AG04450 (cell line): ENCODE data around the gene HSPG2. TPM values are rescaled to one million over a fixed set of nuclear protein-coding genes. Genes with fewer than 3 reads are reported as not detected.

Experiments
- CTCF ChIA-PET: fragments of 300-600, 350-600 bp; formaldehyde crosslinking; extraction: SDS; loops from one replicate; lab custom pipeline; 2022; ENCODE audit warnings: antibody characterized with exemption, inconsistent platforms; lab: Charles Lee
- POLR2A ChIA-PET: fragments of 350-600 bp; formaldehyde crosslinking; extraction: SDS; loops from one replicate; lab custom pipeline; 2021; ENCODE audit warnings: antibody characterized with exemption, inconsistent platforms; lab: Yijun Ruan, JAX
- DNase-seq: peaks from one replicate; pipeline ENCODE4 v3.0.0-alpha.2; 2011; ENCODE audit warnings: low read depth, low spot score
- H3K27ac ChIP-seq: one replicate; pipeline ENCODE4 v1.5.1; 2012; ENCODE audit warnings: low read depth, low read length, control low read depth
- H3K27me3 ChIP-seq: one replicate; pipeline ENCODE4 v1.6.0; 2012; ENCODE audit warnings: low read length; ENCODE audit not compliant: control insufficient read depth, insufficient read depth
- H3K4me3 ChIP-seq: 2 replicates; pipeline ENCODE4 v1.5.1; 2011; ENCODE audit warnings: mild to moderate bottlenecking, low read depth, low read length, control low read depth
- H3K9me3 ChIP-seq: 2 replicates; pipeline ENCODE4 v1.5.1; 2012; ENCODE audit warnings: low read length; ENCODE audit not compliant: control insufficient read depth, insufficient read depth
- polyA plus RNA-seq: library from polyadenylated mRNA; depleted of rRNA; stranded (reverse); fragments of >200 nt; gene quantifications from 2 replicates; pipeline ENCODE4 v1.2.3, GENCODE V29; 2011
- TF ChIP-seq, protein P1 (sequence below): IDR thresholded peaks from 2 replicates; pipeline ENCODE4 v1.5.1; 2011; ENCODE audit warnings: low read depth, low read length, control low read depth, inconsistent platforms

The HSPG2 gene
- polyA plus RNA-seq, 1 experiment: 9.7 TPM

DNA sequence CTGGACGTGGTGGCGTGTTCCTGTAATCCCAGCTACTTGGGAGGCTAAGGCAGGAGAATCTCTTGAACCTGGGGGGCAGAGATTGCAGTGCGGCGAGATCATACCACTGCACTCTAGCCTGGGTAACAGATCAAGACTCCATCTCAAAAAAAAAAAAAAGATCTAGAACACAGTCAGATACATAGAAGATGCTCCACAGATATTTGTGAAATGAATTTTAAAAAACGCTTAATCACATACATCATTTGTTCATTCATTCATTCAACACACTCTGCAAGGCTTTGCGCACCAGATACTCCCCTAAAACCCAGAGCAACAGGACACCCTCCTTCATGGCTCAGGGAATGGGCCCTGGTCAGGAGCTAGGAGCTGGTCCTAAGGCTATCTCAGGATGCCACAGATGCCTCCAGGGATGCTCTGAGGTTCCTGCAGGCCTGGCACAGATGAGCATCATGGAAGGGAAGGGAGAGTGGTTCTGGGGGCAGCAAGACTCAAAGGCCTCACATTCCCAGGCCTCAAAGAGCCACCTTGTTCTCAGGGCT is 6.4 kb downstream of the HSPG2 start:
- 0 out of 2 replicates have a peak overlapping the region, but pooled peaks have one; percentile 7 for H3K4me3 ChIP-seq
- ChIA-PET CTCF (interaction anchor here (1.2 to 1.3 kb wide), 2 partner anchors 9 kb away, joined by 4 to 8 read pairs; no protein-coding TSS in a partner anchor), POLR2A (interaction anchor here (0.6 to 1.9 kb wide), 6 partner anchors 7 to 147 kb away, joined by 3 to 9 read pairs (median 4); no protein-coding TSS in a partner anchor)
- TF ChIP-seq, protein P1, sequence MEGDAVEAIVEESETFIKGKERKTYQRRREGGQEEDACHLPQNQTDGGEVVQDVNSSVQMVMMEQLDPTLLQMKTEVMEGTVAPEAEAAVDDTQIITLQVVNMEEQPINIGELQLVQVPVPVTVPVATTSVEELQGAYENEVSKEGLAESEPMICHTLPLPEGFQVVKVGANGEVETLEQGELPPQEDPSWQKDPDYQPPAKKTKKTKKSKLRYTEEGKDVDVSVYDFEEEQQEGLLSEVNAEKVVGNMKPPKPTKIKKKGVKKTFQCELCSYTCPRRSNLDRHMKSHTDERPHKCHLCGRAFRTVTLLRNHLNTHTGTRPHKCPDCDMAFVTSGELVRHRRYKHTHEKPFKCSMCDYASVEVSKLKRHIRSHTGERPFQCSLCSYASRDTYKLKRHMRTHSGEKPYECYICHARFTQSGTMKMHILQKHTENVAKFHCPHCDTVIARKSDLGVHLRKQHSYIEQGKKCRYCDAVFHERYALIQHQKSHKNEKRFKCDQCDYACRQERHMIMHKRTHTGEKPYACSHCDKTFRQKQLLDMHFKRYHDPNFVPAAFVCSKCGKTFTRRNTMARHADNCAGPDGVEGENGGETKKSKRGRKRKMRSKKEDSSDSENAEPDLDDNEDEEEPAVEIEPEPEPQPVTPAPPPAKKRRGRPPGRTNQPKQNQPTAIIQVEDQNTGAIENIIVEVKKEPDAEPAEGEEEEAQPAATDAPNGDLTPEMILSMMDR: no peak
- DNase-seq: no peak
- H3K27ac ChIP-seq: peak overlapping the region; percentile 95
- no peaks in the 10 kb centered on the region for H3K9me3 ChIP-seq
- no peaks in the 10 kb centered on the region for H3K27me3 ChIP-seq

DNA sequence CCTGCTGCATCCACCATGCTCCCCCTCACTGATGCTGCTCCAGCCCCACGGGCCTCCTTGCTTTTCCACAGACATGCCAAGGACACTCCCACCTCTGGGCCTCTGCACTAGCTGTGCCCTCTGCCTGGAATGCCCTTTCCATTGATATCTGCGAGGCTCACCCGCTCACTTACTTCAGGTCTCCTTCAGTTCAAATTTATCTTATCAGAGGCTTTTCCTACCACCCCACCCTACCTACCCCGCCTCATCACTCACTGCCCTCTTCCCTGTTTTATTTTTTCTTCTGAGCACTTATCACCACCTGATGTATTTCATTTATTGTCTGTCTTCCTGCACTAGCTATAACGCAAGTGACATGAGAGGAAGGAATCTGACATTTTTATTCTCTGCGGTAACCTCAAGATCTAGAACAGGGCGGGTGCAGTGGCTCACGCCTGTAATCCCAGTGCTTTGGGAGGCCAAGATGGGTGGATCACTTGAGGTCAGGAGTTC is 7.0 kb downstream of the HSPG2 start:
- CTCF ChIA-PET: interaction anchor here (1.3 kb wide), 1 partner anchor 9 kb away, joined by 8 read pairs; no protein-coding TSS in a partner anchor
- TF ChIP-seq, protein P1: no peak
- H3K27ac ChIP-seq: peak overlapping the region; percentile 31
- no peaks in the 10 kb centered on the region for H3K9me3 ChIP-seq
- no peaks in the 10 kb centered on the region for H3K27me3 ChIP-seq
- DNase-seq: no peak
- POLR2A ChIA-PET: no interaction called here
- no peak overlapping the region for H3K4me3 ChIP-seq

DNA sequence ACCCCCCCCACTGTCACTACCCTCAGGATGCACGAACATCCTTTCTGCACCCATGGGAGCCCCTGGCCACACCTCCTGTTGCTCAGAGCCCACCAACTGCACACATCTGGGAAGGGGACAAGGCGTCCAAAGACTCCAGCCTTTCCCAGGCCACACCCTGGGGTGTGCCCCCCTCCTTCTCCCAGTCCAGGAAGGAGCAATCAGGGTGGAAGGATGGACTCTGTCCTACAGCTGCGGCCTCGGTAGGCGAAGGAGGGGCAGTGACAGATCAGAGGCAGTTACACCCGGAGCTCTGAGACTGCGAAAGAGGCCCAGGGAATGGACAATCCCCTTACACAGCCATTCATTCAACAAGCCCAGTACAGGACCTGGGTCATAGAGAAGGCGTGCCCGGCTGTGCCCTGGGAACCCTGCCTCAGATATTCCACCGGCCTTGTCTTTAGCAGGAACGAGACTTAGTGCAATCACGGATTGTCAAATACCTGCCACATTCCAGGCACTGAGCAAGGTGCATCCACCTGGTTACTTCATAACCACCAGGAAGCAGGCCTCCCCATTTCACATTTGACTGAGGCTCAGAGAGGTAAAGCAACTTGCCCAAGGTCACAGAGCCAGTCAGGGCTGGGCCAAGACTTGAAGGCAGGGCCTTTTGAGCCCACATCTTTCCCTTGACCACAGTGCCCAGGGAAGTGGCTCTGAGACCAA is 9.4 kb downstream of the HSPG2 start:
- Histone ChIP-seq H3K9me3 (no peaks in the 10 kb centered on the region), H3K27me3 (no peaks in the 10 kb centered on the region), H3K4me3 (no peak overlapping the region), H3K27ac (peak overlapping the region; percentile 83)
- TF ChIP-seq, protein P1: no peak
- ChIA-PET CTCF (no interaction called here), POLR2A (no interaction called here)
- DNase-seq: no peak

DNA sequence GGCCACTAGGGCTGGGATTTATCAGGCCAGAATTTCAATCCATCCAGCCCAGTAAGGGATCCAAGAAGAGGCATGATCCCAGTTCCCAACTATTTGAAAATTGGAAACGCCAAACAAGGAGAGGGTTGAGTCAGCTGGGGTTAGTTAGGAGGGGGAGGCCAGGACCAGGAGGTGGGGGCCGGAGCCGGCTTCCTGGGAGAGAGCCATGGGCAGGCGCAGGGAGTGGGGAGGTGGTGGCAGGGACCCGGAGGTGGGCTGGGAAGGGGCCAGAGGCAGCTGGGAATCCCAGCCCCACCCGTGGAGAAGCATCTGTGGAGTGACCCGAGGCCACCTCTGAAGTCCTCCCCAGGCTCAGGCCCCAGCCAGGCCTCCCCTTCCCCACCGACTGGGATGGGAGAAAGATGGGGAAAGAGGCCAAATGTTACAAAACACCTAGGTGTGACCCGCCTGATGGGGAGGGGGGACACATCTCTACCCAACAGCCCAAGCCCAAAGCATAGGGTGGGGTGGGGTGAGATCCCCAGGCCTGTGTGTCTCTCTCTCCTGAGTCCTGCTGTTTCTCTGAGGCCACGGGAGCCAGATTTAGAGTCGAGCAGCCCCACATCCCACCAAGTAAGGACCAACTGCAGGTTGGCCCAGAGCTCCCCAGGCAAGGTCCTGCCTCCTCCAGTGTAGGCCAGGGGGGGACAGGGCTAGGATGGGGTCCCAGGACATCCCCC is 10.1 kb downstream of the HSPG2 start:
- no peaks in the 10 kb centered on the region for H3K27me3 ChIP-seq
- TF ChIP-seq, protein P1: no peak
- ChIA-PET POLR2A (interaction anchor here (0.7 kb wide), 2 partner anchors 175 to 188 kb away, joined by 7 read pairs; no protein-coding TSS in a partner anchor), CTCF (interaction anchor here (0.6 kb wide), 1 partner anchor 56 kb away, joined by 8 read pairs; no protein-coding TSS in a partner anchor)
- DNase-seq: peak; percentile 36
- no peak overlapping the region for H3K4me3 ChIP-seq
- peak overlapping the region; percentile 83 for H3K27ac ChIP-seq
- H3K9me3 ChIP-seq: no peaks in the 10 kb centered on the region
